OCI-LY3 (cell line): ENCODE results near the gene MRPS27.
"Not testable (repeated sequence)": the region's sequence is repeated elsewhere in the genome, so short reads cannot be mapped to it uniquely, and the experiment has no call there.

Experiments used
- CTCF ChIP-seq: fragments of 200-600, 300-600 bp; sonication (generic); IDR thresholded peaks from 2 replicates; pipeline ENCODE4 v1.5.1; 2014; ENCODE audit warnings: antibody characterized with exemption, low read length, low read depth
- EZH2phosphoT487 ChIP-seq: fragments of 200-600 bp; shearing (Covaris generic); IDR thresholded peaks from 2 replicates; pipeline ENCODE4 v1.6.1; 2018; ENCODE audit warnings: antibody characterized with exemption, mixed run types, low read depth

DNA sequence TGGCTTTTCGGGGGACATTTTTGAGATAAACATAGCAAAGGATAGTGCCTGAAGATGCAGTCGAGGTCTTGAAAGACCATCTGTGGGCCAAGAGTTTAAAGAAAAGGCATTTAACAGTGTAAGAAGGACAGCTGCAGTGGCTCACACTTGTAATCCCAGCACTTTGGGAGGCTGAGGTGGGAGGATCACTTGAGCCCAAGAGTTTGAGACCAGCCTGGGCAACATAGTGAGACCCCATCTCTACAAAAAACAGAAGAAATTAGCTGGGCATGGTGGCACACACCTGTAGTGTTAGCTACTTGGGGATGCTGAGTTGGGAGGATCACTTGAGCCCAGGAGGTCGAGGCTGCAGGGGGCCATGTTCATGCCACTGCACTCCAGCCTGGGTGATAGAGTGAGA lies 148.9 kb downstream of the MRPS27 start:
- not testable (repeated sequence) for TF ChIP-seq CTCF, EZH2phosphoT487
